Daoy (cell line): ENCODE data around the gene NF1. TPM values are rescaled to one million over a fixed set of nuclear protein-coding genes. Genes with fewer than 3 reads are reported as not detected.
"Not testable (repeated sequence)": the region's sequence is repeated elsewhere in the genome, so short reads cannot be mapped to it uniquely, and the experiment has no call there.

Source experiments
- DNase-seq: peaks from one replicate; pipeline ENCODE4 v3.0.0-alpha.2; 2015; ENCODE audit warnings: low read depth
- total RNA-seq: library from RNA; depleted of rRNA; stranded (reverse); fragments of >200 nt; shearing (Covaris generic); gene quantifications from 2 replicates; pipeline ENCODE4 v1.2.3, GENCODE V29; 2014

Gene NF1
- total RNA-seq, 1 experiment from 2014 or later: 30.2 TPM

- not testable (repeated sequence) for DNase-seq
Measured at GRCh38 chr17:31178951-31179350, 84.2 kb downstream of the NF1 start.

GRCh38 chr17:31195305-31195704 lies 100.5 kb downstream of the NF1 start:
- no peak for DNase-seq

GRCh38 chr17:31198026-31198425 lies 103.2 kb downstream of the NF1 start:
- DNase-seq: no peak

GRCh38 chr17:31198666-31199065 lies 103.9 kb downstream of the NF1 start:
- not testable (repeated sequence) for DNase-seq

- DNase-seq: no peak
Measured at GRCh38 chr17:31200287-31200686, 105.5 kb downstream of the NF1 start.

- DNase-seq: no peak
Measured at GRCh38 chr17:31202968-31203367, 108.2 kb downstream of the NF1 start.

GRCh38 chr17:31211352-31212012 lies 116.7 kb downstream of the NF1 start:
- no peak for DNase-seq

GRCh38 chr17:31216031-31216751 lies 121.4 kb downstream of the NF1 start:
- DNase-seq: peak; percentile 4

GRCh38 chr17:31224366-31224765 lies 129.6 kb downstream of the NF1 start:
- no peak for DNase-seq

- DNase-seq: no peak
Measured at GRCh38 chr17:31225831-31226230, 131.1 kb downstream of the NF1 start.

- no peak for DNase-seq
Measured at GRCh38 chr17:31226373-31226772, 131.6 kb downstream of the NF1 start.

GRCh38 chr17:31226950-31227349 lies 132.2 kb downstream of the NF1 start:
- DNase-seq: no peak

GRCh38 chr17:31231852-31232251 lies 137.1 kb downstream of the NF1 start:
- no peak for DNase-seq

GRCh38 chr17:31235110-31235509 lies 140.3 kb downstream of the NF1 start:
- DNase-seq: no peak

- no peak for DNase-seq
Measured at GRCh38 chr17:31236137-31236536, 141.4 kb downstream of the NF1 start.

GRCh38 chr17:31236712-31237111 lies 141.9 kb downstream of the NF1 start:
- DNase-seq: no peak

- no peak for DNase-seq
Measured at GRCh38 chr17:31241116-31241515, 146.3 kb downstream of the NF1 start.

GRCh38 chr17:31248986-31249834 lies 154.4 kb downstream of the NF1 start:
- DNase-seq: peak; percentile 29

- no peak for DNase-seq
Measured at GRCh38 chr17:31249835-31250141, 155.0 kb downstream of the NF1 start.

- no peak for DNase-seq
Measured at GRCh38 chr17:31250229-31250628, 155.5 kb downstream of the NF1 start.

GRCh38 chr17:31251105-31251969 lies 156.6 kb downstream of the NF1 start:
- no peak for DNase-seq

- no peak for DNase-seq
Measured at GRCh38 chr17:31251970-31252328, 157.2 kb downstream of the NF1 start.
